Measurements from ENCODE around the gene GH1. TPM values are rescaled to one million over a fixed set of nuclear protein-coding genes. Genes with fewer than 3 reads are reported as not detected.
A peak's percentile ranks its signal among the peaks of the same experiment; 100 is the strongest.

The GH1 gene
- total RNA-seq, 2 experiments from 2014 or later: 0.43 TPM; not detected in 1

GRCh38 chr17:63954402-63955063 lies 35.9 kb upstream of the GH1 start:
- H3K9me3 Mint-ChIP-seq: no peaks in the 10 kb centered on the region
- peak overlapping the region; percentile 44 for H3K27ac Mint-ChIP-seq
- no peaks in the 10 kb centered on the region for H3K27me3 Mint-ChIP-seq
- POLR2A ChIA-PET: interaction anchor here (0.8 to 1.3 kb wide), 3 partner anchors 13 to 26 kb away, joined by 3 to 4 read pairs (median 3); no protein-coding TSS in a partner anchor
- CTCF ChIA-PET: interaction anchor here (0.6 to 2.5 kb wide), 7 partner anchors 8 to 179 kb away, joined by 3 to 9 read pairs (median 6); partner anchors contain the start of gene ICAM2
- DNase-seq: peak; percentile 69
- H3K36me3 Mint-ChIP-seq: no peaks in the 10 kb centered on the region
- H3K4me3 Mint-ChIP-seq: no peak overlapping the region
- intact Hi-C loops (cut with micrococcal nuclease): loop anchor here (5.0 kb wide), 1 partner anchor 38 kb away; no protein-coding TSS in a partner anchor
- peaks cover 17% of the 10 kb centered on the region for H3K4me1 Mint-ChIP-seq (ENCODE audit: low read depth)

DNA sequence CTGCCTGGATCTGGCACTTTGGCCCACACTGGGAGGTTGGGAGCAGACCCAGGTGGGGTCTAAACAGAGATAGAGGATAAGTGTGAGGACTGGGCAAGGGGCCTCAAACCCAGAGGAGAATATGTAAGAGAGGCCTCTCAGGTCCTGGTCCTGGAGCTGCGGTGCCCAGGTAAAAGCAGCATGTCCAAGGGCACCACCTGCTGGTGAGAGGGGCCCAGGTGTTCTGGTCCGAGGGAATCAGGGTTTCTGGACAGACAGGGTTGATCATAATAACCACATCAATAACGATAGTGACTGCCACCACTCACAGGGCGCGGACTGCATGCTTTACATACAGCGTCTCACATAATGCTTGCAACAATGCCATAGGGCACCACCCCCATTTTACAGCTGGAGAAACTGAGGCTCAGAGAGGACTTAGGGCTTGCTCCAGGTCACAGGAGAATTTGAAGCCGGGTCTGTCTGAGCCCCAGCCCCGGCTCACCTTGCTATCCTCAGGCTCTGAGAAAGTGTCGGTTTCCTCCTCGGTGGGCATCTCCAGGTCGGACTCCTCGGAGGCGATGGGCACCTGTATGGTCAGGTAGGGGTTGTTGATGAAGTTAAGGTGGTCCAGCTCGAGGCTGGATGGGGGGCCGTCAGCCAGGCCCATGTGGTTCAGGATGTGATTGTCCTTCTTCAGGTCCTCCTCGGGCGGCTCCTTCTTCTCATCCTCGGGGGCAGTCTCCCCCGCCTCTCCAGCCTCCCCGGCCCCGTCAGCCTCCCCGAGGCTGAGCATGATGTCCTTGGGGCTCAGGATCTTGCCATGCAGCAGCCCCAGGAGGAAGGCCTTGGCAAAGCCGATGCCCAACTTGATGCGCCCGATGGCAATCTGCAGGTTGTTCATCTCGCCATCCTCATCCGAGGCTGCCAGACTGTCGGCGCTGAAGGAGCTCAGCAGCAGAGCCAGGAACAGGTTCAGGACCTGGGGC lies 32.6 kb upstream of the GH1 start:
- intact Hi-C loops (cut with micrococcal nuclease): loop anchor here (5.0 kb wide), 1 partner anchor 41 kb away; no protein-coding TSS in a partner anchor
- Mint-ChIP-seq H3K4me3 (no peak overlapping the region), H3K27me3 (no peaks in the 10 kb centered on the region), H3K36me3 (no peaks in the 10 kb centered on the region), H3K4me1 (ENCODE audit: low read depth) (peaks cover 23% of the 10 kb centered on the region), H3K9me3 (no peaks in the 10 kb centered on the region), H3K27ac (no peak overlapping the region)
- peak; percentile 55 for DNase-seq
- CTCF ChIA-PET: interaction anchor here (0.7 to 1.9 kb wide), 11 partner anchors 18 to 331 kb away, joined by 3 to 14 read pairs (median 3); partner anchors contain the start of gene CSHL1
- POLR2A ChIA-PET: no interaction called here

DNA sequence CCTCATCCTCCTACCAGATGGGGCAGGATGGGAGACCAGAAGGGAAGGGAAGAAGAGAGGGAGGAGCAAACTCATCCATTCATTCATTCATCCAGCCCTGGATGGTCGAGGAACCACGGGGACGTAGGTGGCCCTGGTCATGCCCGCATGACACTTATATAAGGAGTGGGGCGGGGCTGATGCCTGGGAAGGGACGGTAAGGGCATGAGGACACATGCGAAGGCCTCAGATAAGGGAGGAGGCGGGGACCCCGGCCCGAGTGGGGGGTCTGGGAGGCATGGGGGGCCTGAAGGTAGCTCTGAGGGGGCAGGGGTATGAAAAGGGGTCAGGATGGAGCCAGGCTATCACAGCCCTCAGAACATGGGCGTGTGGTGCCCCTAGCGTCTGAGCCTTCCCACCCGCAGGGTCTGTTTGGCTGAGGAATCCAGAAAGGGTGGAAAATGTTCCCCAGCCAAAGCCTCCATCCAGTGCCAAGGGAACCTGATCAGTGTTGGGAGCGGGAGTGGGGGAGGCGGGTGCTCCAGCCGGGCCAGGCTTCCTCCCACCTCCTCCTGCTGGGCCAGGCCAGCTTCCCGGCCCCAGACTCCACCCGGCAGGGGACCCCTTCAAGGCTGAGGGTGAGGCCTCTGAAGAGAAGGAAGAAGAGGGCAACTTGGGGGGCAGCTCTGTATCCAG lies 31.1 kb upstream of the GH1 start:
- Mint-ChIP-seq H3K36me3 (no peaks in the 10 kb centered on the region), H3K27ac (no peak overlapping the region), H3K27me3 (no peaks in the 10 kb centered on the region), H3K4me3 (no peak overlapping the region), H3K4me1 (ENCODE audit: low read depth) (peaks cover 23% of the 10 kb centered on the region), H3K9me3 (no peaks in the 10 kb centered on the region)
- ChIA-PET POLR2A (no interaction called here), CTCF (interaction anchor here (0.6 to 1.9 kb wide), 9 partner anchors 17 to 384 kb away, joined by 3 to 14 read pairs (median 3); partner anchors contain the start of gene CSHL1)
- DNase-seq: no peak
- intact Hi-C loops (cut with micrococcal nuclease): loop anchor here (5.0 kb wide), 1 partner anchor 43 kb away; no protein-coding TSS in a partner anchor

DNA sequence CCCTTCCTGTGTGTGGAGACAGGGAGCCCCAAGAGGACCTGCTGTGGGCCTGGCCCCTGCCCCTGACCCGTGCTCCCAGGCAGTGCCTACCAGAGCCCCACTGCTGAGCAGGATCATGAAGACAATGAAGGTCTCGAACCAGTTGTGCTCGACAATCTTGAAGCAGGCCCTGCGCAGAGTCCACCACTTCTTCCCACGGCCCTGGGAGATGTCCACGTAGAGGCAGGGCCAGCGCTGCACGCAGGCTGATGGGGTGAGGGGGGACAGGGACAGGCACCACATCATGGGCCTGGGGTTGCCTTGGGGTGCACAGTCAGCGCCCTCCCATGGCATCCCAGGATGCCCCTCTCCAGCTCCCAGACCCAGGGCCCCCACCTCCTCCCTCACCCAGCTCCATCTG lies 29.9 kb upstream of the GH1 start:
- DNase-seq: no peak
- H3K36me3 Mint-ChIP-seq: no peaks in the 10 kb centered on the region
- intact Hi-C loops (cut with micrococcal nuclease): no loop called here
- H3K27ac Mint-ChIP-seq: no peak overlapping the region
- ChIA-PET POLR2A (no interaction called here), CTCF (no interaction called here)
- no peaks in the 10 kb centered on the region for H3K9me3 Mint-ChIP-seq
- H3K4me1 Mint-ChIP-seq (ENCODE audit: low read depth): peaks cover 14% of the 10 kb centered on the region
- H3K4me3 Mint-ChIP-seq: no peak overlapping the region
- no peaks in the 10 kb centered on the region for H3K27me3 Mint-ChIP-seq

GRCh38 chr17:63947711-63948330 lies 29.2 kb upstream of the GH1 start:
- Mint-ChIP-seq H3K36me3 (no peaks in the 10 kb centered on the region), H3K4me3 (no peak overlapping the region), H3K4me1 (ENCODE audit: low read depth) (peaks cover 14% of the 10 kb centered on the region), H3K27ac (no peak overlapping the region), H3K9me3 (no peaks in the 10 kb centered on the region), H3K27me3 (no peaks in the 10 kb centered on the region)
- intact Hi-C loops (cut with micrococcal nuclease): loop anchor here (2.0 kb wide), 2 partner anchors 19 to 29 kb away; partner anchors contain the start of gene GH1
- no peak for DNase-seq
- CTCF ChIA-PET: interaction anchor here (0.7 to 2.9 kb wide), 10 partner anchors 17 to 186 kb away, joined by 3 to 92 read pairs (median 25); partner anchors contain the start of genes CSHL1 and GH1
- POLR2A ChIA-PET: interaction anchor here (2.1 kb wide), 1 partner anchor 16 kb away, joined by 11 read pairs; the partner anchor contains the start of gene CD79B

GRCh38 chr17:63946440-63947363 lies 28.1 kb upstream of the GH1 start:
- Mint-ChIP-seq H3K4me3 (peak overlapping the region; percentile 53), H3K27ac (peak overlapping the region; percentile 75), H3K4me1 (ENCODE audit: low read depth) (peaks cover 14% of the 10 kb centered on the region), H3K36me3 (no peaks in the 10 kb centered on the region), H3K27me3 (no peaks in the 10 kb centered on the region), H3K9me3 (no peaks in the 10 kb centered on the region)
- ChIA-PET CTCF (interaction anchor here (0.6 to 2.9 kb wide), 57 partner anchors 8 to 543 kb away, joined by 3 to 92 read pairs (median 6); partner anchors contain the start of genes CD79B, CSHL1, ERN1 and GH1), POLR2A (interaction anchor here (0.9 to 2.1 kb wide), 5 partner anchors 15 to 199 kb away, joined by 4 to 11 read pairs (median 7); partner anchors contain the start of genes CD79B and ICAM2)
- intact Hi-C loops (cut with micrococcal nuclease): loop anchor here (1.0 to 2.0 kb wide), 3 partner anchors 14 to 28 kb away; partner anchors contain the start of genes CD79B and GH1
- peak; percentile 77 for DNase-seq

DNA sequence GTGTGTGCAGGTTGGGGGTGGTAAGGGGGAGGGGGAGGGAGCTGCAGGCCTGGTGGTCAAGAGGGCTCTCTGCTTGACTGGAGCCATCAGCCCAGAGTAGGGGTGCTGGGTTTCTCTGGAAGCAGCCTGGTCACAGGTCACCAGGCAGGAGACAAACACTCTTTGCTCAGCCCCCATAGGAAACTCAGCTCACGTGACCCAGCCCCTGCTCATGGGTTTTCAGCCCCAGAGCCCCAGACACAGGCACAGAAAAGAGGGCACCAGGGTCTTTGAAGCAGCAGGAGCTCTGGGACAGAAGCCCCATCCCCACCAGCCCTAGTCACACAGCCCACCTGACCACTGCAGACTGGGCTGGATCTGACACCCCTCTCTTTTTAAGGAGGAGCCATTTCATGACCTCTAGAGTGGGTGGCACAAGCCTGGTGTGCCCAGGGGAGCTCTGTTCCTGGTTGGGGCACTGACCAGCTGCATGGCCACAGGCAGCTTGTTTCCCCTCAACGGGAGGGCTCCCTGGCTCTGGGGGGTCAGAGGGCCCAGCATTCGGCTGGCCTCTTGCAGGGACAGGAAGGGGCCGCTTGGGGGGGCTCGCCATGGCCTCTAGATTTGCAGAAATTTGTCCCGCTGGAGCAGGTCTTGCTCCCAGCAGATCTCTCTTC lies 27.3 kb upstream of the GH1 start:
- H3K4me1 Mint-ChIP-seq (ENCODE audit: low read depth): peaks cover 14% of the 10 kb centered on the region
- no peaks in the 10 kb centered on the region for H3K27me3 Mint-ChIP-seq
- no peaks in the 10 kb centered on the region for H3K9me3 Mint-ChIP-seq
- intact Hi-C loops (cut with micrococcal nuclease): loop anchor here (1.0 to 2.0 kb wide), 3 partner anchors 14 to 27 kb away; partner anchors contain the start of genes CD79B and GH1
- no peaks in the 10 kb centered on the region for H3K36me3 Mint-ChIP-seq
- DNase-seq: no peak
- POLR2A ChIA-PET: interaction anchor here (0.9 to 2.1 kb wide), 5 partner anchors 14 to 200 kb away, joined by 4 to 11 read pairs (median 7); partner anchors contain the start of genes CD79B and ICAM2
- CTCF ChIA-PET: interaction anchor here (0.5 to 2.9 kb wide), 56 partner anchors 8 to 544 kb away, joined by 3 to 92 read pairs (median 6); partner anchors contain the start of genes CD79B, CSHL1, ERN1 and GH1
- no peak overlapping the region for H3K27ac Mint-ChIP-seq
- no peak overlapping the region for H3K4me3 Mint-ChIP-seq

DNA sequence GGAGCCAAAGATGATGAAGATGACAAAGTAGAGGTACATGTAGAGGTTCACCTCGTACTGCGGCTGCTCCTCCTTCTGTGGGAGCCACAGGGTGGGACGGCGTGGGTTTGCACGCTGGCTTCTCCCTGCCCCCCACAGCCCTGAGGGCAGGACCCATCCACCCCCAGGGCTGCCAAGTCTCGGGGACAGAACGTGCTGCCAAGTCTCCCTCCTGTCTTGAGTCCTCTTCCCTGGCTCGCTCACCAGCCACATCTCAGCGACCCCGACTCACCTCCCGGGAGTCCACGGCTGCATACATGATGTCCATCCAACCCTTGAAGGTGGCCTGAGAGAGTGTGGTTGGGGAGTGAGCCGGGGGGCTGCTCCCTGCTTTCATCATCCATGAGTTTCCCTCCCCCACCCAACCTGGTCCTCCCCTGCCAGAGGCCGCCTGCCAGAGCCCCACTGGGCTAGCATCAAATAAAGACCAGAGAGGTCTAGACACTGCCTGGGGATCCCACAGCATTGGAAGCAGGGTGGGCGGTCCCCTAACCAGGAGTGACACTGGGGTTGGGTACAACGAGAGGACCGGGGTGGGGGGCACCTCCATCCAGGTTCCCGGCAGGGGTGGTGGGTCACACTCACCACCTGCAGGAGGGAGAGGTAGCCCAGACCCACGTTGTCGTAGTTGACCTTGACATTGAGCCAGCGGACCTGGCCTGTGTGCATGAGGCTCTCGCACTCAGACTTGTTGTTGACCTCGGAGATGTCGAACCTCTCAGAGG lies 26.3 kb upstream of the GH1 start:
- H3K9me3 Mint-ChIP-seq: no peaks in the 10 kb centered on the region
- H3K4me3 Mint-ChIP-seq: no peak overlapping the region
- H3K27me3 Mint-ChIP-seq: no peaks in the 10 kb centered on the region
- no peak overlapping the region for H3K27ac Mint-ChIP-seq
- H3K36me3 Mint-ChIP-seq: no peaks in the 10 kb centered on the region
- intact Hi-C loops (cut with micrococcal nuclease): no loop called here
- DNase-seq: no peak
- ChIA-PET CTCF (interaction anchor here (1.5 to 2.9 kb wide), 8 partner anchors 12 to 250 kb away, joined by 5 to 92 read pairs (median 24); partner anchors contain the start of genes CSHL1 and GH1), POLR2A (no interaction called here)
- peaks cover 14% of the 10 kb centered on the region for H3K4me1 Mint-ChIP-seq (ENCODE audit: low read depth)

DNA sequence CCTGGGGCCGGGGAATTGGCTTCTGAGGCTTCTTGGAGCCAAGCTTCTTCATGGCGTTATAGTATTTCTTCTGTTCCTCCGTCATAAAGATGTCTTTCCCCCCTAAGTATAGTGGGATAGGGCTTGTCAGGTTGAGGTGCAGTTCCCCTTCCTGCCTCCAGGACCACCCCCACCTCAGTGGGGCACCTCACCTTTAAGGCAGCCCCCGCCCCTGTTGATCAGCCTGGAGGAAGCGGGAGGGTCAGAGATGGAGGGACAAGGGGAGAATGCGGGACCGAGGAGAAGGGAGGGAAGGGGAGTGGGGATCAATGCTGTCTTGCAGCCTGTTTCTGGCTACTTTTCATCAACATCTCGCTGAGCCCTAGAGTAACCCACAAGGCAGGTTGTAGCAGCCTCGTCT lies 25.1 kb upstream of the GH1 start:
- Mint-ChIP-seq H3K4me3 (no peak overlapping the region), H3K27ac (peak overlapping the region; percentile 24), H3K9me3 (no peaks in the 10 kb centered on the region), H3K4me1 (ENCODE audit: low read depth) (peaks cover 16% of the 10 kb centered on the region), H3K36me3 (no peaks in the 10 kb centered on the region), H3K27me3 (no peaks in the 10 kb centered on the region)
- DNase-seq: no peak
- ChIA-PET CTCF (no interaction called here), POLR2A (no interaction called here)
- intact Hi-C loops (cut with micrococcal nuclease): no loop called here
